Mesendoderm (in vitro differentiated cells): ENCODE data around the gene SALL3.

ENCODE experiments used
- DNase-seq: peaks from one replicate; pipeline ENCODE4 v3.0.0; 2013
- H2AK5ac ChIP-seq: 2 replicates; pipeline ENCODE4 v1.6.1; 2013; ENCODE audit warnings: low read length, inconsistent platforms
- H2BK120ac ChIP-seq: 2 replicates; pipeline ENCODE4 v1.6.1; 2013; ENCODE audit warnings: low read depth, mild to moderate bottlenecking, low read length, moderate library complexity, mixed read lengths
- H2BK15ac ChIP-seq: replicated peaks from 2 replicates; pipeline ENCODE4 v1.6.1; 2013; ENCODE audit warnings: low read depth, mild to moderate bottlenecking, moderate library complexity
- H2BK5ac ChIP-seq: 2 replicates; pipeline ENCODE4 v1.6.1; 2013; ENCODE audit warnings: low read length, inconsistent platforms
- H3K18ac ChIP-seq: 2 replicates; pipeline ENCODE4 v1.6.1; 2013; ENCODE audit warnings: mild to moderate bottlenecking, low read length, mixed read lengths
- H3K23ac ChIP-seq: one replicate; pipeline ENCODE4 v1.6.1; 2013; ENCODE audit warnings: low read length
- H3K27ac ChIP-seq: 2 replicates; pipeline ENCODE4 v1.5.1; 2013; ENCODE audit warnings: low read depth, mild to moderate bottlenecking, inconsistent platforms, low read length, moderate library complexity
- H3K27me3 ChIP-seq: 2 replicates; pipeline ENCODE4 v1.6.1; 2013; ENCODE audit warnings: low read length, control low read depth, mild to moderate bottlenecking, inconsistent platforms; ENCODE audit not compliant: insufficient read depth, poor library complexity
- H3K36me3 ChIP-seq: 2 replicates; pipeline ENCODE4 v1.6.1; 2013; ENCODE audit warnings: low read length, inconsistent platforms; ENCODE audit not compliant: control insufficient read depth, insufficient read depth
- H3K4ac ChIP-seq: one replicate; pipeline ENCODE4 v1.6.1; 2013; ENCODE audit warnings: low read depth, mild to moderate bottlenecking, low read length, moderate library complexity
- H3K4me1 ChIP-seq: 2 replicates; pipeline ENCODE4 v1.6.1; 2013; ENCODE audit warnings: low read depth, low read length, inconsistent platforms; ENCODE audit not compliant: control insufficient read depth
- H3K4me2 ChIP-seq: 2 replicates; pipeline ENCODE4 v1.6.1; 2013; ENCODE audit warnings: low read length
- H3K4me3 ChIP-seq: 2 replicates; pipeline ENCODE4 v1.5.1; 2013; ENCODE audit warnings: mild to moderate bottlenecking, low read length
- H3K56ac ChIP-seq: one replicate; pipeline ENCODE4 v1.6.1; 2013; ENCODE audit warnings: low read length
- H3K79me1 ChIP-seq: 2 replicates; pipeline ENCODE4 v1.6.1; 2013; ENCODE audit warnings: low read length, inconsistent platforms
- H3K79me2 ChIP-seq: 2 replicates; pipeline ENCODE4 v1.6.1; 2013; ENCODE audit warnings: mild to moderate bottlenecking, low read length; ENCODE audit not compliant: control insufficient read depth, insufficient read depth
- H3K9ac ChIP-seq: 2 replicates; pipeline ENCODE4 v1.6.1; 2013; ENCODE audit warnings: low read length, inconsistent platforms
- H4K5ac ChIP-seq: one replicate; pipeline ENCODE4 v1.6.1; 2013; ENCODE audit warnings: low read length
- H4K8ac ChIP-seq: one replicate; pipeline ENCODE4 v1.6.1; 2013; ENCODE audit warnings: low read depth, mild to moderate bottlenecking, control low read depth, low read length, moderate library complexity
- WGBS: extraction: QIAGEN DNeasy Blood & Tissue Kit; methylation state at CpG from one replicate; pipeline ENCODE4 v1.1.7; 2013; ENCODE audit warnings: low lambda C conversion rate, missing lambda C conversion rate; ENCODE audit not compliant: insufficient coverage; ENCODE audit errors: extremely low coverage; 5-methylcytosine and 5-hydroxymethylcytosine counted together

Gene SALL3

DNA sequence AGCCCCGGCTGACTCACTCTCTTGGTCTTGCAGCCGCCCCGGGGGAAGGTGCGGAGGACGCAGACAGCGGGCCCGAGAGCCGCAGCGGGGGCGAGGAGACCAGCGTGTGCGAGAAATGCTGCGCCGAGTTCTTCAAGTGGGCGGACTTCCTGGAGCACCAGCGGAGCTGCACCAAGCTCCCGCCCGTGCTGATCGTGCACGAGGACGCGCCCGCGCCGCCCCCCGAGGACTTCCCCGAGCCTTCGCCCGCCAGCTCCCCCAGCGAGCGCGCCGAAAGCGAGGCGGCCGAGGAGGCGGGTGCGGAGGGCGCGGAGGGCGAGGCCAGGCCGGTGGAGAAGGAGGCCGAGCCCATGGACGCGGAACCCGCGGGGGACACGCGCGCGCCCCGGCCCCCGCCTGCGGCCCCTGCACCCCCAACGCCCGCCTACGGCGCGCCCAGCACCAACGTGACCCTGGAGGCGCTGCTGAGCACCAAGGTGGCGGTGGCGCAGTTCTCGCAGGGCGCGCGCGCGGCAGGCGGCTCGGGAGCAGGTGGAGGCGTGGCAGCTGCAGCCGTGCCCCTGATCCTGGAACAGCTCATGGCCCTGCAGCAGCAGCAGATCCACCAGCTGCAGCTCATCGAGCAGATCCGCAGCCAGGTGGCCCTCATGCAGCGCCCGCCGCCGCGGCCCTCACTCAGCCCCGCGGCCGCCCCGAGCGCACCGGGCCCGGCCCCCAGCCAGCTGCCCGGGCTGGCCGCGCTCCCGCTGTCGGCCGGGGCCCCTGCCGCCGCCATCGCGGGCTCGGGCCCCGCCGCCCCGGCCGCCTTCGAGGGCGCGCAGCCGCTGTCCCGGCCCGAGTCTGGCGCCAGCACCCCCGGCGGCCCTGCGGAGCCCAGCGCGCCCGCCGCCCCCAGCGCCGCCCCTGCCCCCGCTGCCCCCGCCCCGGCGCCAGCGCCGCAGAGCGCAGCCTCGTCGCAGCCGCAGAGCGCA lies 12.7 kb downstream of the SALL3 start:
- H3K9ac ChIP-seq: no peak overlapping the region
- WGBS: no CpG with 5 or more reads among the region's 129 CpGs

DNA sequence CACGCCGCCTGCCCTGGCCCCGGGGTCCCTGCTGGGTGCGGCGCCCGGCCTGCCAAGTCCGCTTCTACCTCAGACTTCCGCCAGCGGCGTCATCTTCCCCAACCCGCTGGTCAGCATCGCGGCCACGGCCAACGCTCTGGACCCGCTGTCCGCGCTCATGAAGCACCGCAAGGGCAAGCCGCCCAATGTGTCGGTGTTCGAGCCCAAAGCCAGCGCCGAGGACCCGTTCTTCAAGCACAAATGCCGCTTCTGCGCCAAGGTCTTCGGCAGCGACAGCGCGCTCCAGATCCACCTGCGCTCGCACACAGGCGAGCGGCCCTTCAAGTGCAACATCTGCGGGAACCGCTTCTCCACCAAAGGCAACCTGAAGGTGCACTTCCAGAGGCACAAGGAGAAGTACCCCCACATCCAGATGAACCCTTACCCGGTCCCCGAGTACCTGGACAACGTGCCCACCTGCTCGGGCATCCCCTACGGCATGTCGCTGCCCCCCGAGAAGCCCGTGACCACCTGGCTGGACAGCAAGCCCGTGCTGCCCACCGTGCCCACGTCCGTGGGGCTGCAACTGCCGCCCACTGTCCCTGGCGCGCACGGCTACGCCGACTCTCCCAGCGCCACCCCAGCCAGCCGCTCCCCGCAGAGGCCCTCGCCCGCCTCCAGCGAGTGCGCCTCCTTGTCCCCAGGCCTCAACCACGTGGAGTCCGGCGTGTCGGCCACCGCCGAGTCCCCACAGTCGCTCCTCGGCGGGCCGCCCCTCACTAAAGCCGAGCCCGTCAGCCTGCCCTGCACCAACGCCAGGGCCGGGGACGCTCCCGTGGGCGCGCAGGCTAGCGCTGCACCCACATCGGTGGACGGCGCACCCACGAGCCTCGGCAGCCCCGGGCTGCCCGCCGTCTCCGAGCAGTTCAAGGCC lies 13.7 kb downstream of the SALL3 start:
- Histone ChIP-seq H2BK15ac (no peak overlapping the region), H3K9ac (no peak overlapping the region), H3K79me1 (peaks cover 3% of the 10 kb centered on the region), H3K36me3 (peaks cover 4% of the 10 kb centered on the region), H3K4me1 (peaks cover 3% of the 10 kb centered on the region), H3K56ac (no peak overlapping the region), H2AK5ac (no peak overlapping the region), H2BK5ac (no peak overlapping the region), H3K4me2 (no peak overlapping the region), H3K27me3 (no peaks in the 10 kb centered on the region), H3K27ac (no peak overlapping the region), H4K8ac (no peak overlapping the region), H3K79me2 (peaks cover 28% of the 10 kb centered on the region), H3K4ac (no peak overlapping the region), H4K5ac (no peak overlapping the region), H2BK120ac (no peak overlapping the region), H3K18ac (no peak overlapping the region), H3K23ac (no peak overlapping the region), H3K4me3 (no peak overlapping the region)
- DNase-seq: no peak
- WGBS: no CpG with 5 or more reads among the region's 90 CpGs

More for the DNA sequence above, 12.7 kb downstream of the SALL3 start:
- Histone ChIP-seq H2BK120ac (no peak overlapping the region), H3K27ac (no peak overlapping the region), H3K79me1 (peaks cover 3% of the 10 kb centered on the region), H4K8ac (no peak overlapping the region), H2BK5ac (no peak overlapping the region), H3K18ac (no peak overlapping the region), H3K4me1 (peaks cover 3% of the 10 kb centered on the region), H4K5ac (no peak overlapping the region), H3K4me3 (no peak overlapping the region), H3K4ac (no peak overlapping the region), H3K79me2 (peaks cover 34% of the 10 kb centered on the region), H3K56ac (no peak overlapping the region), H3K27me3 (no peaks in the 10 kb centered on the region), H2BK15ac (no peak overlapping the region), H2AK5ac (no peak overlapping the region), H3K4me2 (no peak overlapping the region), H3K36me3 (peaks cover 4% of the 10 kb centered on the region), H3K23ac (no peak overlapping the region)
- DNase-seq: no peak

DNA sequence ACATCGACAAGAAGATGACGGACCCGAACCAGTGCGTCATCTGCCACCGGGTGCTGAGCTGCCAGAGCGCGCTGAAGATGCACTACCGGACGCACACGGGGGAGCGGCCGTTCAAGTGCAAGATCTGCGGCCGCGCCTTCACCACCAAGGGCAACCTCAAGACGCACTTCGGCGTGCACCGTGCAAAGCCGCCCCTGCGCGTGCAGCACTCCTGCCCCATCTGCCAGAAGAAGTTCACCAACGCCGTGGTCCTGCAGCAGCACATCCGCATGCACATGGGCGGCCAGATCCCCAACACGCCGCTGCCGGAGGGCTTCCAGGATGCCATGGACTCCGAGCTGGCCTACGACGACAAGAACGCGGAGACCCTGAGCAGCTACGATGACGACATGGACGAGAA lies 14.4 kb downstream of the SALL3 start:
- no CpG with 5 or more reads among the region's 37 CpGs for WGBS
- no peak overlapping the region for H3K4me2 ChIP-seq
- no peak overlapping the region for H4K5ac ChIP-seq
- no peak overlapping the region for H3K27ac ChIP-seq
- no peak overlapping the region for H3K23ac ChIP-seq
- no peak overlapping the region for H3K18ac ChIP-seq
- DNase-seq: no peak
- peaks cover 3% of the 10 kb centered on the region for H3K79me1 ChIP-seq
- no peak overlapping the region for H3K9ac ChIP-seq
- no peak overlapping the region for H2BK120ac ChIP-seq
- H3K79me2 ChIP-seq: peaks cover 25% of the 10 kb centered on the region
- no peak overlapping the region for H3K4me3 ChIP-seq
- H2BK15ac ChIP-seq: no peak overlapping the region
- H2AK5ac ChIP-seq: no peak overlapping the region
- H3K4me1 ChIP-seq: no peaks in the 10 kb centered on the region
- no peak overlapping the region for H3K4ac ChIP-seq
- H4K8ac ChIP-seq: no peak overlapping the region
- no peaks in the 10 kb centered on the region for H3K27me3 ChIP-seq
- H3K56ac ChIP-seq: no peak overlapping the region
- no peak overlapping the region for H2BK5ac ChIP-seq
- peaks cover 4% of the 10 kb centered on the region for H3K36me3 ChIP-seq

DNA sequence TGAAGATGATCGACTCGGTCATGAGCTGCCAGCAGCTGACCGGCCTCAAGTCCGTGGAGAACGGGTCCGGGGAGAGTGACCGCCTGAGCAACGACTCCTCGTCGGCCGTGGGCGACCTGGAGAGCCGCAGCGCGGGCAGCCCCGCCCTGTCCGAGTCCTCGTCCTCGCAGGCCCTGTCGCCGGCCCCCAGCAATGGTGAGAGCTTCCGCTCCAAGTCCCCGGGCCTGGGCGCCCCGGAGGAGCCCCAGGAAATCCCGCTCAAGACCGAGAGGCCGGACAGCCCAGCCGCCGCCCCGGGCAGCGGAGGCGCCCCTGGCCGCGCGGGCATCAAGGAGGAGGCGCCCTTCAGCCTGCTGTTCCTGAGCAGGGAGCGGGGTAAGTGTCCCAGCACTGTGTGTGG lies 14.9 kb downstream of the SALL3 start:
- H2BK120ac ChIP-seq: no peak overlapping the region

DNA sequence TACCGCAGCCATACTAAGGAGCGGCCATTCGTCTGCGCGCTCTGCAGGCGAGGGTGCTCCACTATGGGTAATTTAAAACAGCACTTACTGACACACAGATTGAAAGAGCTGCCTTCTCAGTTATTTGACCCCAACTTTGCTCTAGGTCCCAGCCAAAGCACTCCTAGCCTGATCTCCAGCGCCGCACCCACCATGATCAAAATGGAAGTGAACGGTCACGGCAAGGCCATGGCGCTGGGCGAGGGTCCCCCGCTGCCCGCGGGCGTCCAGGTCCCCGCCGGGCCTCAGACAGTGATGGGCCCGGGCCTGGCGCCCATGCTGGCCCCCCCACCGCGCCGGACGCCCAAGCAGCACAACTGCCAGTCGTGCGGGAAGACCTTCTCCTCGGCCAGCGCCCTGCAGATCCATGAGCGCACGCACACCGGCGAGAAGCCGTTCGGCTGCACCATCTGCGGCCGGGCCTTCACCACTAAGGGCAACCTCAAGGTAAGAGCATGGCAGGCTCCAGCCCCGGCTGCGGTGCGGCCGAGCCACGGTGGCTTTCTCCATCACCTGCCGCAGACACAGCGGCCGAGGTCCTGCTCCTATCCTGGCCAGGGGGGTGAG lies 15.5 kb downstream of the SALL3 start:
- no CpG with 5 or more reads among the region's 44 CpGs for WGBS
- H3K4me3 ChIP-seq: no peak overlapping the region
- H2BK15ac ChIP-seq: no peak overlapping the region
- no peaks in the 10 kb centered on the region for H3K27me3 ChIP-seq
- H4K5ac ChIP-seq: no peak overlapping the region
- H3K4me1 ChIP-seq: no peaks in the 10 kb centered on the region
- no peak overlapping the region for H3K4ac ChIP-seq
- H3K56ac ChIP-seq: no peak overlapping the region
- no peak overlapping the region for H3K9ac ChIP-seq
- H2AK5ac ChIP-seq: no peak overlapping the region
- no peak overlapping the region for H3K23ac ChIP-seq
- no peak overlapping the region for H2BK120ac ChIP-seq
- peaks cover 24% of the 10 kb centered on the region for H3K79me2 ChIP-seq
- no peak overlapping the region for H2BK5ac ChIP-seq
- DNase-seq: no peak
- no peak overlapping the region for H3K18ac ChIP-seq
- H3K36me3 ChIP-seq: peaks cover 4% of the 10 kb centered on the region
- no peak overlapping the region for H4K8ac ChIP-seq
- H3K79me1 ChIP-seq: peaks cover 5% of the 10 kb centered on the region
- H3K27ac ChIP-seq: no peak overlapping the region
- H3K4me2 ChIP-seq: no peak overlapping the region

More for the DNA sequence above, 14.9 kb downstream of the SALL3 start:
- Histone ChIP-seq H4K5ac (no peak overlapping the region), H3K18ac (no peak overlapping the region), H4K8ac (no peak overlapping the region), H3K36me3 (peaks cover 4% of the 10 kb centered on the region), H3K27ac (no peak overlapping the region), H3K79me1 (peaks cover 3% of the 10 kb centered on the region), H2AK5ac (no peak overlapping the region), H3K56ac (no peak overlapping the region), H3K27me3 (no peaks in the 10 kb centered on the region), H2BK15ac (no peak overlapping the region), H3K4ac (no peak overlapping the region), H3K4me1 (no peaks in the 10 kb centered on the region), H2BK5ac (no peak overlapping the region), H3K79me2 (peaks cover 25% of the 10 kb centered on the region), H3K9ac (no peak overlapping the region), H3K4me3 (no peak overlapping the region), H3K23ac (no peak overlapping the region), H3K4me2 (no peak overlapping the region)
- no peak for DNase-seq
- WGBS: no CpG with 5 or more reads among the region's 38 CpGs
